Measurements from ENCODE around the gene NRXN2.

GRCh38 chr11:64602466-64603070, 120.4 kb downstream of the NRXN2 start:
- TF ChIP-seq CTCF (IDR thresholded peaks at IDR 0.05; ENCODE audit: low read depth, low read length): no peak
- no peak for TF ChIP-seq POLR2A (IDR thresholded peaks at IDR 0.05; ENCODE audit: extremely low read depth, insufficient read length)
- TF ChIP-seq, protein P1, sequence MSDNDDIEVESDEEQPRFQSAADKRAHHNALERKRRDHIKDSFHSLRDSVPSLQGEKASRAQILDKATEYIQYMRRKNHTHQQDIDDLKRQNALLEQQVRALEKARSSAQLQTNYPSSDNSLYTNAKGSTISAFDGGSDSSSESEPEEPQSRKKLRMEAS (IDR thresholded peaks at IDR 0.05; ENCODE audit: low read depth, low read length): no peak
- no peak for TF ChIP-seq MYC (IDR thresholded peaks at IDR 0.05; ENCODE audit: low read depth, low read length)
